Right lobe of liver (tissue), 6 donors: ENCODE measurements around the gene PPP2R5C. TPM values are rescaled to one million over a fixed set of nuclear protein-coding genes. Genes with fewer than 3 reads are reported as not detected.

Source experiments
- ATAC-seq, 4 donors: fragments of 200-7000 bp; cut with Tn5 transposase; one replicate each; pipeline ENCODE4 v1.9.1; 2020; ENCODE audit warnings: mild to moderate bottlenecking in 4 of 4, moderate library complexity in 4 of 4
- DNase-seq, 3 donors: peaks; one replicate each; pipeline ENCODE4 v3.0.0-alpha.2; 2020
- H3K27ac ChIP-seq, 3 donors: fragments of 200-600 bp; one replicate each; pipeline ENCODE4 v1.8.0; 2022
- H3K27me3 ChIP-seq, 2 donors: fragments of 200-600 bp; one replicate each; pipeline ENCODE4 v1.8.0; 2022
- H3K36me3 ChIP-seq, 4 donors: fragments of 200-600 bp; sonication (generic) in 1 of 4; one replicate each; pipeline versions ENCODE4 v1.5.1 to v1.8.0; 2017 to 2022; ENCODE audit warnings: control low read depth in 1 of 4
- H3K4me1 ChIP-seq, 4 donors: fragments of 200-600 bp; sonication (generic) in 1 of 4; one replicate each; pipeline versions ENCODE4 v1.5.1 to v1.8.0; 2017 to 2022; ENCODE audit warnings: control low read depth in 1 of 4
- H3K4me3 ChIP-seq, 3 donors: fragments of 200-600 bp; one replicate each; pipeline ENCODE4 v1.8.0; 2022
- H3K9me3 ChIP-seq, 4 donors: fragments of 200-600 bp; sonication (generic) in 1 of 4; one replicate each; pipeline versions ENCODE4 v1.5.1 to v1.8.0; 2017 to 2022; ENCODE audit warnings: control low read depth in 1 of 4
- POLR2A ChIP-seq: fragments of 450-650 bp; IDR thresholded peaks from one replicate; pipeline ENCODE4 v1.6.1; 2017; ENCODE audit warnings: antibody characterized with exemption, mild to moderate bottlenecking
- WGBS: methylation state at CpG from one replicate; pipeline ENCODE4 v1.1.6; 2018; ENCODE audit warnings: low coverage, low lambda C conversion rate; ENCODE audit not compliant: insufficient coverage; ENCODE audit errors: missing lambda C conversion rate; 5-methylcytosine and 5-hydroxymethylcytosine counted together
- intact Hi-C, 2 donors: fragments of 100-400 bp; cut with DNase I; formaldehyde crosslinking; loops; one replicate each; pipeline versions ENCODE4 v1.11.2 to v1.14.1; 2022
- total RNA-seq, 6 experiments: library from RNA; depleted of rRNA in 2 of 6; stranded (reverse); fragments of >200 nt in 2 of 6; fragmentation: NEBNext Ultra II Directional in 3 of 6; extraction: Animal tissue kit (Norgen Biotek cat#: 25700) in 3 of 6; gene quantifications; one replicate each; pipeline versions ENCODE4 v1.1.0 to v1.2.4, GENCODE V29; 2016 to 2023
- TF ChIP-seq, protein P1 (sequence below), 4 donors: fragments of 200-600 bp in 3 of 4; fragments of 450-650 bp in 1 of 4; IDR thresholded peaks; one replicate each; pipeline versions ENCODE4 v1.5.1 to v1.8.0; 2016 to 2022; ENCODE audit warnings: antibody characterized with exemption in 4 of 4, mild to moderate bottlenecking in 2 of 4
- donor health status: DM: no; HTN: yes; CAD: no.
- donor health status: DM: no; HTN: no; CAD: no.
- donor health status: DM: no; HTN: no; CAD: no.
- donor health status: DM: no; HTN: yes; CAD: no.
- donor health status: DM: no; HTN: yes; CAD: no.

The PPP2R5C gene
- total RNA-seq, 6 experiments from 2014 or later = 44.9 to 74.5 (median 55.3) TPM

- intact Hi-C loops = no loop called here
- TF ChIP-seq, protein P1, sequence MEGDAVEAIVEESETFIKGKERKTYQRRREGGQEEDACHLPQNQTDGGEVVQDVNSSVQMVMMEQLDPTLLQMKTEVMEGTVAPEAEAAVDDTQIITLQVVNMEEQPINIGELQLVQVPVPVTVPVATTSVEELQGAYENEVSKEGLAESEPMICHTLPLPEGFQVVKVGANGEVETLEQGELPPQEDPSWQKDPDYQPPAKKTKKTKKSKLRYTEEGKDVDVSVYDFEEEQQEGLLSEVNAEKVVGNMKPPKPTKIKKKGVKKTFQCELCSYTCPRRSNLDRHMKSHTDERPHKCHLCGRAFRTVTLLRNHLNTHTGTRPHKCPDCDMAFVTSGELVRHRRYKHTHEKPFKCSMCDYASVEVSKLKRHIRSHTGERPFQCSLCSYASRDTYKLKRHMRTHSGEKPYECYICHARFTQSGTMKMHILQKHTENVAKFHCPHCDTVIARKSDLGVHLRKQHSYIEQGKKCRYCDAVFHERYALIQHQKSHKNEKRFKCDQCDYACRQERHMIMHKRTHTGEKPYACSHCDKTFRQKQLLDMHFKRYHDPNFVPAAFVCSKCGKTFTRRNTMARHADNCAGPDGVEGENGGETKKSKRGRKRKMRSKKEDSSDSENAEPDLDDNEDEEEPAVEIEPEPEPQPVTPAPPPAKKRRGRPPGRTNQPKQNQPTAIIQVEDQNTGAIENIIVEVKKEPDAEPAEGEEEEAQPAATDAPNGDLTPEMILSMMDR (IDR thresholded peaks at IDR 0.05) = no peak
- TF ChIP-seq POLR2A = no peak
- no peaks in the 10 kb centered on the region for H3K9me3 ChIP-seq
- 46% methylated on average over 5 of the region's 11 CpGs for WGBS
- H3K4me1 ChIP-seq = peaks cover 0 to 13% (median 0%) of the 10 kb centered on the region in 4 donors
- H3K27ac ChIP-seq = no peak overlapping the region
- H3K27me3 ChIP-seq = no peaks in the 10 kb centered on the region
- ATAC-seq (no peak), DNase-seq (no peak)
- H3K4me3 ChIP-seq = no peak overlapping the region
- no peaks in the 10 kb centered on the region for H3K36me3 ChIP-seq
Observed at GRCh38 chr14:101839236-101839635, 77.7 kb downstream of the PPP2R5C start.

- WGBS = 92% methylated on average over 6 of the region's 6 CpGs
- Histone ChIP-seq H3K4me3 (no peak overlapping the region), H3K27ac (no peak overlapping the region), H3K4me1 (peaks cover 0 to 13% (median 0%) of the 10 kb centered on the region in 4 donors), H3K36me3 (no peaks in the 10 kb centered on the region), H3K27me3 (no peaks in the 10 kb centered on the region), H3K9me3 (no peaks in the 10 kb centered on the region)
- ATAC-seq = no peak
- TF ChIP-seq, protein P1 (IDR thresholded peaks at IDR 0.05) = no peak
- no peak for TF ChIP-seq POLR2A
- DNase-seq = no peak
- intact Hi-C loops = no loop called here
Observed at GRCh38 chr14:101839661-101840060, 78.2 kb downstream of the PPP2R5C start.

DNA sequence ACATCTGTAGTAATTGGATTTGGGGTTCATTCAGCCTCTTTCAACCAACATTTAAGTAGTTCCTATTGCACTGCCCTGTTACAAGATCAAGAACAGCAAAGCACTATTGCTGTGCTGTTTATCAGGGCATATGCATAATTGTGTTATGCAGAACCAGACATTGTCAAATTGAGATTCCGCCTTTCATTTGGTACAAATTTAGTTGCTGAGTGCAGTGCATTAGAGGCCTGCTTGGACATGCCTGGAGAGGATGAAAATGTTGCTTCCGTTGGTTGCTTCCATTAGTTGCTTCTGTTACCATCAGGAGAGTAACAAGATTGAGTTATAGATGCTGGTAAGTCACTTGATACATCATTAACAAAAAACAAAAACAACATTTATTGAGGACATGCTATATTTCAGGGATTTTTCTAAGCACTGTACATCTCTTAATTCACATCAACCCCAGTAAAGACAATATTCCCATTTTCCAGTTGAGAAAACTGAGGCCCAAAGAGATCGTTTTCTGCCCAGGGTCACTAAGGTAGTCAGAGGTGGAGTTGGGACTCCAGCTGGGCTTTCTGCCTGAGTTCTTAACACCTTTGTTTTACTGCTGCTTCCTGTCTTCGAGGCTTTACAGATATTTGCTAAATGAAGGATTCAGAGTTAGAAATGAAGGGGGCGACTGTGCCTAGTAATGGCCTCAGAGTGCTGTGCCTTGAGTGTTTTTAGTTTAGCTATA, 79.3 kb downstream of the PPP2R5C start:
- 81% methylated on average over 5 of the region's 5 CpGs for WGBS
- Histone ChIP-seq H3K36me3 (no peaks in the 10 kb centered on the region), H3K4me3 (no peak overlapping the region), H3K27me3 (no peaks in the 10 kb centered on the region), H3K27ac (no peak overlapping the region), H3K9me3 (no peaks in the 10 kb centered on the region), H3K4me1 (peaks cover 0 to 13% (median 0%) of the 10 kb centered on the region in 4 donors)
- intact Hi-C loops = no loop called here
- no peak for TF ChIP-seq POLR2A
- TF ChIP-seq, protein P1 (IDR thresholded peaks at IDR 0.05) = no peak
- DNase-seq (no peak), ATAC-seq (no peak)

GRCh38 chr14:101843038-101843437, 81.5 kb downstream of the PPP2R5C start:
- no peaks in the 10 kb centered on the region for H3K27me3 ChIP-seq
- TF ChIP-seq, protein P1 (IDR thresholded peaks at IDR 0.05) = no peak
- no peak for TF ChIP-seq POLR2A
- no peaks in the 10 kb centered on the region for H3K36me3 ChIP-seq
- DNase-seq (no peak), ATAC-seq (peak in 3 of 4 donors; percentile 44 to 57 (median 46))
- no peaks in the 10 kb centered on the region for H3K9me3 ChIP-seq
- peaks cover 0 to 13% (median 0%) of the 10 kb centered on the region in 4 donors for H3K4me1 ChIP-seq
- intact Hi-C loops = no loop called here
- WGBS = 39% methylated on average over 3 of the region's 3 CpGs
- no peak overlapping the region for H3K4me3 ChIP-seq
- no peak overlapping the region for H3K27ac ChIP-seq
